COR-L47 (cell line): ENCODE data around the gene TRIML1.
"Not testable (repeated sequence)": the region's sequence is repeated elsewhere in the genome, so short reads cannot be mapped to it uniquely, and the experiment has no call there.

Experiments
- DNase-seq: peaks from one replicate; lab custom pipeline; 2025; lab: John Stamatoyannopoulos, UW

Gene TRIML1

GRCh38 chr4:188154668-188155405 lies 15.6 kb downstream of the TRIML1 start:
- no peak for DNase-seq

GRCh38 chr4:188158336-188158735 lies 19.1 kb downstream of the TRIML1 start:
- no peak for DNase-seq

GRCh38 chr4:188159513-188160226 lies 20.4 kb downstream of the TRIML1 start:
- not testable (repeated sequence) for DNase-seq

GRCh38 chr4:188160406-188160805 lies 21.2 kb downstream of the TRIML1 start:
- DNase-seq, result no peak

GRCh38 chr4:188161167-188161566 lies 21.9 kb downstream of the TRIML1 start:
- DNase-seq, result no peak

- no peak for DNase-seq
Observed at GRCh38 chr4:188162698-188163097, 23.5 kb downstream of the TRIML1 start.

- no peak for DNase-seq
Observed at GRCh38 chr4:188168726-188169373, 29.6 kb downstream of the TRIML1 start.

- no peak for DNase-seq
Observed at GRCh38 chr4:188171551-188171950, 32.3 kb downstream of the TRIML1 start.

GRCh38 chr4:188175288-188175687 lies 36.0 kb downstream of the TRIML1 start:
- DNase-seq, result no peak

- no peak for DNase-seq
Observed at GRCh38 chr4:188177997-188178675, 38.9 kb downstream of the TRIML1 start.

GRCh38 chr4:188178806-188179205 lies 39.6 kb downstream of the TRIML1 start:
- DNase-seq, result no peak

GRCh38 chr4:188187106-188187505 lies 47.9 kb downstream of the TRIML1 start:
- DNase-seq, result no peak

GRCh38 chr4:188190461-188190860 lies 51.2 kb downstream of the TRIML1 start:
- no peak for DNase-seq

GRCh38 chr4:188194421-188194820 lies 55.2 kb downstream of the TRIML1 start:
- DNase-seq, result no peak

GRCh38 chr4:188195389-188195985 lies 56.2 kb downstream of the TRIML1 start:
- DNase-seq, result no peak

GRCh38 chr4:188196134-188196735 lies 57.0 kb downstream of the TRIML1 start:
- no peak for DNase-seq
